ENCODE measurements around the gene C11orf21.

GRCh38 chr11:2306877-2307500 is 5.3 kb upstream of the C11orf21 start:
- no peak for TF ChIP-seq CTCF (conservative IDR thresholded peaks at IDR 0.05 in 1 of 2, IDR thresholded peaks at IDR 0.05 in 1 of 2; ENCODE audit: extremely low read depth in 1 of 2, insufficient read depth in 1 of 2, low read depth in 1 of 2, low read length in 2 of 2)
- TF ChIP-seq EZH2 (IDR thresholded peaks at IDR 0.05; ENCODE audit: borderline replicate concordance, low read length) = no peak
